Sigmoid colon (tissue), 7 donors: ENCODE measurements around the gene PPP3R1. TPM values are rescaled to one million over a fixed set of nuclear protein-coding genes. Genes with fewer than 3 reads are reported as not detected.

Experiments
- DNase-seq: peaks from one replicate; pipeline ENCODE4 v3.0.0-alpha.2; 2019
- H3K27ac ChIP-seq, 4 donors: fragments of 200-600 bp; sonication (generic); one replicate each; pipeline ENCODE4 v1.5.1; 2016 to 2019; ENCODE audit warnings: mild to moderate bottlenecking in 1 of 4
- H3K27me3 ChIP-seq, 3 donors: fragments of 200-600 bp; sonication (generic); one replicate each; pipeline ENCODE4 v1.5.1; 2019; ENCODE audit warnings: mild to moderate bottlenecking in 1 of 3
- H3K36me3 ChIP-seq, 4 donors: fragments of 200-600 bp; sonication (generic); one replicate each; pipeline ENCODE4 v1.5.1; 2016 to 2019
- H3K4me1 ChIP-seq, 4 donors: fragments of 200-600 bp; sonication (generic); one replicate each; pipeline ENCODE4 v1.5.1; 2017 to 2019
- H3K4me3 ChIP-seq, 4 donors: fragments of 200-600 bp; sonication (generic); one replicate each; pipeline ENCODE4 v1.5.1; 2017 to 2019; ENCODE audit warnings: mild to moderate bottlenecking in 2 of 4, moderate library complexity in 1 of 4
- H3K9me3 ChIP-seq, 4 donors: fragments of 200-600 bp in 3 of 4; sonication (generic) in 3 of 4; one replicate each; pipeline versions ENCODE4 v1.5.1 to v1.6.1; 2013 to 2019
- CTCF ChIP-seq, 4 experiments: fragments of 450-650 bp in 3 of 4; fragments of 200-600 bp in 1 of 4; IDR thresholded peaks; one replicate each; pipeline ENCODE4 v1.5.1; 2016 to 2019; ENCODE audit warnings: antibody characterized with exemption in 4 of 4, mild to moderate bottlenecking in 3 of 4, moderate library complexity in 2 of 4
- EP300 ChIP-seq, 4 donors: sonication (generic); formaldehyde crosslinking; IDR thresholded peaks; one replicate each; pipeline ENCODE4 v1.6.1; 2017; ENCODE audit warnings: antibody characterized with exemption in 4 of 4
- POLR2A ChIP-seq, 2 donors: fragments of 450-650 bp; IDR thresholded peaks; one replicate each; pipeline ENCODE4 v1.6.1; 2016; ENCODE audit warnings: antibody characterized with exemption in 2 of 2, mild to moderate bottlenecking in 2 of 2, moderate library complexity in 2 of 2
- POLR2AphosphoS5 ChIP-seq, 4 donors: sonication (generic); formaldehyde crosslinking; IDR thresholded peaks; one replicate each; pipeline ENCODE4 v1.6.1; 2017; ENCODE audit warnings: antibody characterized with exemption in 4 of 4
- WGBS, 2 donors: extraction: QIAGEN DNeasy Blood & Tissue Kit; methylation state at CpG; one replicate each; pipeline ENCODE4 v1.1.7; 2013; 5-methylcytosine and 5-hydroxymethylcytosine counted together
- intact Hi-C: fragments of 100-400 bp; cut with DNase I; formaldehyde crosslinking; loops from one replicate; pipeline ENCODE4 v1.15.1; 2023
- polyA plus RNA-seq, 3 donors: library from polyadenylated mRNA; stranded (reverse); fragments of 200-250 nt; gene quantifications; one replicate each; pipeline ENCODE4 v1.2.3, GENCODE V29; 2013
- total RNA-seq, 4 donors: library from RNA; depleted of rRNA; stranded (reverse); fragments of >200 nt; gene quantifications; one replicate each; pipeline ENCODE4 v1.1.0, GENCODE V29; 2016
- donor health status: healthy with polysubstance abuse.
- donor health status: Bipolar disorder and iron deficiency.
- donor health status: healthy.

Gene PPP3R1
- total and polyA plus RNA-seq, 7 donors = 17.4 to 38.5 (median 28.8) TPM

GRCh38 chr2:68230241-68231060 is 21.9 kb downstream of the PPP3R1 start:
- Histone ChIP-seq H3K4me1 (peaks cover 0 to 70% (median 55%) of the 10 kb centered on the region in 4 donors), H3K27me3 (no peaks in the 10 kb centered on the region), H3K27ac (peak overlapping the region in 2 of 4 donors; percentile 33 to 65), H3K36me3 (no peaks in the 10 kb centered on the region), H3K4me3 (peak overlapping the region in 1 of 4 donors; percentile 1), H3K9me3 (no peaks in the 10 kb centered on the region)
- whole genome bisulfite sequencing, 2 donors = 59 to 72% methylated on average over 5 of the region's 5 CpGs
- no peak for DNase-seq
- intact Hi-C loops = no loop called here
- no peak for TF ChIP-seq CTCF (IDR thresholded peaks at IDR 0.05)
- TF ChIP-seq POLR2A (IDR thresholded peaks at IDR 0.05) = no peak
- no peak for TF ChIP-seq EP300 (IDR thresholded peaks at IDR 0.05)
- no peak for TF ChIP-seq POLR2AphosphoS5 (IDR thresholded peaks at IDR 0.05)

DNA sequence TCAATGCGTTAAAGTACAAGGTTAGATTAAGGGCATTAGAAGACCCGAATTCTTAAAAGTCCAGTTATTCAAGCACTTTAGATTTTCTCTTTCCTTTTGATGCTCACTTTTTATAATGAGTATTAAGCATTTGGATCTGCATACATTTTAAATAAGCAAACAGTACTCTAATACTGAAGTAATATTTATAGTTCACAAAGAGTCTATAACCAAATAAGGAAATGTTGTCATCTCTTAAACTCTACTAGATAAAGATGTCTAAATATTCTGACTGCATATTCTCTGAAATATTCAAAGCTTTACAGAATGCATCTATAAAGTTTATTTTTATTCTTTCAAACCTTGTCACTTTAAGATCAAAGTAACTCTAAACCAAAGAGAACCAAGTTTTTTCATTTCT is 25.5 kb downstream of the PPP3R1 start:
- no peak overlapping the region for H3K4me3 ChIP-seq
- intact Hi-C loops = no loop called here
- peaks cover 0 to 84% (median 71%) of the 10 kb centered on the region in 4 donors for H3K4me1 ChIP-seq
- no peaks in the 10 kb centered on the region for H3K36me3 ChIP-seq
- TF ChIP-seq CTCF (IDR thresholded peaks at IDR 0.05) = no peak
- no peak for TF ChIP-seq EP300 (IDR thresholded peaks at IDR 0.05)
- TF ChIP-seq POLR2AphosphoS5 (IDR thresholded peaks at IDR 0.05) = no peak
- no peak for TF ChIP-seq POLR2A (IDR thresholded peaks at IDR 0.05)
- no peaks in the 10 kb centered on the region for H3K9me3 ChIP-seq
- 74 to 80% methylated on average over 2 of the region's 2 CpGs for WGBS, 2 donors
- no peaks in the 10 kb centered on the region for H3K27me3 ChIP-seq
- DNase-seq = no peak
- H3K27ac ChIP-seq = peak overlapping the region in 3 of 4 donors; percentile 57 to 65 (median 60)

GRCh38 chr2:68225119-68225632 is 27.2 kb downstream of the PPP3R1 start:
- Histone ChIP-seq H3K36me3 (no peaks in the 10 kb centered on the region), H3K27ac (peak overlapping the region in 3 of 4 donors; percentile 36 to 65 (median 60)), H3K4me3 (no peak overlapping the region), H3K27me3 (no peaks in the 10 kb centered on the region), H3K4me1 (peaks cover 0 to 70% (median 59%) of the 10 kb centered on the region in 4 donors), H3K9me3 (no peaks in the 10 kb centered on the region)
- WGBS, 2 donors = 11 to 17% methylated on average over 2 of the region's 2 CpGs
- intact Hi-C loops = no loop called here
- TF ChIP-seq POLR2A (IDR thresholded peaks at IDR 0.05) (no peak), CTCF (IDR thresholded peaks at IDR 0.05) (no peak), EP300 (IDR thresholded peaks at IDR 0.05) (no peak), POLR2AphosphoS5 (IDR thresholded peaks at IDR 0.05) (no peak)
- no peak for DNase-seq

GRCh38 chr2:68223419-68223818 is 28.9 kb downstream of the PPP3R1 start:
- H3K27ac ChIP-seq = peak overlapping the region in 2 of 4 donors; percentile 15 to 65
- 54 to 56% methylated on average over 2 of the region's 2 CpGs for WGBS, 2 donors

More at GRCh38 chr2:68223419-68223818, 28.9 kb downstream of the PPP3R1 start:
- no peaks in the 10 kb centered on the region for H3K27me3 ChIP-seq
- no peak overlapping the region for H3K4me3 ChIP-seq
- TF ChIP-seq POLR2A (IDR thresholded peaks at IDR 0.05) (no peak), POLR2AphosphoS5 (IDR thresholded peaks at IDR 0.05) (no peak), CTCF (IDR thresholded peaks at IDR 0.05) (no peak)
- H3K9me3 ChIP-seq = no peaks in the 10 kb centered on the region
- peaks cover 0 to 83% (median 64%) of the 10 kb centered on the region in 4 donors for H3K4me1 ChIP-seq
- H3K36me3 ChIP-seq = no peaks in the 10 kb centered on the region
- intact Hi-C loops = no loop called here
- DNase-seq = no peak
